K562 (cell line): ENCODE data around the gene SYTL4. TPM values are rescaled to one million over a fixed set of nuclear protein-coding genes. Genes with fewer than 3 reads are reported as not detected.
"Not testable (repeated sequence)": the region's sequence is repeated elsewhere in the genome, so short reads cannot be mapped to it uniquely, and the experiment has no call there.

Experiments used
- ATAC-seq: fragments of 200-7000 bp; cut with Tn5 transposase; 3 replicates; pipeline ENCODE4 v1.9.1; 2020; ENCODE audit warnings: moderate library complexity
- BruUV-seq: library from RNA; stranded (reverse); fragments of 400-500 nt; replicated peaks from 2 replicates; lab custom pipeline; 2021; lab: Mats Ljungman, UMichigan
- CTCF ChIA-PET: fragments of 300-600 bp; formaldehyde crosslinking; extraction: SDS; loops from one replicate; lab custom pipeline; 2021; ENCODE audit warnings: low intra/inter-chr PET ratio; lab: Yijun Ruan, JAX
- POLR2A ChIA-PET: fragments of 300-600, 350-650 bp; sonication (Branson Sonifier 250); formaldehyde crosslinking; extraction: SDS; loops from one replicate; lab custom pipeline; 2021; ENCODE audit warnings: antibody characterized with exemption, inconsistent platforms; lab: Yijun Ruan, JAX
- DNase-seq, 4 experiments: peaks; one replicate each; pipeline versions ENCODE4 v3.0.0 to v3.0.0-alpha.2; 2011 to 2018; ENCODE audit warnings: low spot score in 3 of 4, mixed read lengths in 3 of 4; ENCODE audit errors: extremely low read depth in 1 of 4
- FAIRE-seq: peaks from 2 replicates; lab custom pipeline; 2011; peaks lifted over from hg19 to GRCh38; lab: Jason Lieb, UNC
- H2AFZ ChIP-seq: 2 replicates; pipeline ENCODE4 v1.6.0; 2011; ENCODE audit warnings: low read depth, low read length, control low read depth, inconsistent platforms
- H3K27ac ChIP-seq: fragments of 200-600 bp; 3 replicates; pipeline ENCODE4 v1.8.0; 2011; ENCODE audit warnings: low read depth, mild to moderate bottlenecking, control low read depth, inconsistent platforms, low read length, moderate library complexity, mixed read lengths; ENCODE audit errors: extremely low read depth
- H3K27me3 ChIP-seq, 2 experiments: fragments of 300-600 bp in 1 of 2; 2 replicates in 1 of 2; 3 replicates in 1 of 2; pipeline versions ENCODE4 v1.6.0 to v1.8.0; 2011; ENCODE audit warnings: inconsistent platforms in 2 of 2, low read length in 2 of 2, mild to moderate bottlenecking in 1 of 2, mixed read lengths in 1 of 2, moderate library complexity in 1 of 2; ENCODE audit not compliant: control insufficient read depth in 2 of 2, insufficient read depth in 2 of 2
- H3K36me3 ChIP-seq: fragments of 300-600 bp; 3 replicates; pipeline ENCODE4 v1.8.0; 2011; ENCODE audit warnings: mild to moderate bottlenecking, low read length, inconsistent platforms; ENCODE audit not compliant: control insufficient read depth, insufficient read depth
- H3K4me1 ChIP-seq, 2 experiments: fragments of 200-600 bp in 1 of 2; replicated peaks in 1 of 2; 2 replicates in 1 of 2; 3 replicates in 1 of 2; pipeline versions ENCODE4 v1.5.1 to v1.8.0; 2011; ENCODE audit warnings: inconsistent platforms in 2 of 2, low read length in 2 of 2, mild to moderate bottlenecking in 1 of 2, mixed read lengths in 1 of 2, moderate library complexity in 1 of 2; ENCODE audit not compliant: control insufficient read depth in 2 of 2, insufficient read depth in 2 of 2
- H3K4me2 ChIP-seq: 2 replicates; pipeline ENCODE4 v1.6.1; 2011; ENCODE audit warnings: low read length, control low read depth, inconsistent platforms, mixed read lengths; ENCODE audit not compliant: insufficient read depth
- H3K4me3 ChIP-seq: fragments of 200-600 bp; sonication (generic), shearing (Covaris generic); 2 replicates; pipeline ENCODE4 v1.5.1; 2016; ENCODE audit warnings: control low read depth, inconsistent platforms
- H3K79me2 ChIP-seq: fragments of 200-600 bp; 3 replicates; pipeline ENCODE4 v1.8.0; 2011; ENCODE audit warnings: low read length, inconsistent platforms; ENCODE audit not compliant: control insufficient read depth, insufficient read depth
- H3K9ac ChIP-seq, 2 experiments: 2 replicates each; pipeline versions ENCODE4 v1.6.0 to v1.6.1; 2011; ENCODE audit warnings: low read depth in 2 of 2, low read length in 2 of 2, control low read depth in 1 of 2, inconsistent platforms in 1 of 2, mild to moderate bottlenecking in 1 of 2, mixed read lengths in 1 of 2; ENCODE audit not compliant: insufficient read depth in 1 of 2
- H3K9me1 ChIP-seq: one replicate; pipeline ENCODE4 v1.6.0; 2011; ENCODE audit warnings: inconsistent platforms, mild to moderate bottlenecking, low read length, moderate library complexity; ENCODE audit not compliant: control insufficient read depth, insufficient read depth
- H3K9me3 ChIP-seq: replicated peaks from 2 replicates; pipeline ENCODE4 v1.5.1; 2011; ENCODE audit warnings: low read depth, low read length, inconsistent platforms; ENCODE audit not compliant: control insufficient read depth, insufficient read depth
- H4K20me1 ChIP-seq: replicated peaks from 2 replicates; pipeline ENCODE4 v1.6.1; 2011; ENCODE audit warnings: low read length, inconsistent platforms, mixed read lengths; ENCODE audit not compliant: control insufficient read depth, insufficient read depth
- ARID2 ChIP-seq: fragments of 450-650 bp; IDR thresholded peaks from 2 replicates; pipeline ENCODE4 v1.6.1; 2017; ENCODE audit warnings: antibody characterized with exemption, mild to moderate bottlenecking
- ATF7 ChIP-seq: fragments of 450-650 bp; IDR thresholded peaks from 2 replicates; pipeline ENCODE4 v1.7.1; 2014; ENCODE audit warnings: mild to moderate bottlenecking, moderate library complexity
- PATZ1 ChIP-seq: fragments of 250-450 bp; sonication (Bioruptor Pico); IDR thresholded peaks from 2 replicates; pipeline ENCODE4 v1.5.0; 2020; ENCODE audit warnings: mild to moderate bottlenecking, borderline replicate concordance
- RAD21 ChIP-seq, 2 experiments: fragments of 250-450 bp in 1 of 2; fragments of 450-650 bp in 1 of 2; sonication (Bioruptor Pico) in 1 of 2; formaldehyde crosslinking in 1 of 2; IDR thresholded peaks in 1 of 2; conservative IDR thresholded peaks in 1 of 2; 2 replicates each; pipeline versions ENCODE4 v1.4.0 to v1.8.0; 2020 to 2022; ENCODE audit warnings: mild to moderate bottlenecking in 2 of 2, moderate library complexity in 1 of 2
- SMC3 ChIP-seq: conservative IDR thresholded peaks from 2 replicates; pipeline ENCODE4 v1.6.1; 2011; ENCODE audit warnings: low read depth, low read length, improper control_type of control experiment; ENCODE audit not compliant: insufficient read depth
- YY1 ChIP-seq, 3 experiments: IDR thresholded peaks; 2 replicates each; pipeline ENCODE4 v1.6.1; 2011; ENCODE audit warnings: low read length in 2 of 3, mild to moderate bottlenecking in 2 of 3, moderate library complexity in 2 of 3, borderline replicate concordance in 1 of 3, control low read depth in 1 of 3, low read depth in 1 of 3; ENCODE audit not compliant: insufficient read depth in 3 of 3, insufficient replicate concordance in 2 of 3, control insufficient read depth in 1 of 3, insufficient read length in 1 of 3; ENCODE audit errors: extremely low read depth in 1 of 3
- ZBTB17 ChIP-seq: fragments of 450-650 bp; formaldehyde crosslinking; IDR thresholded peaks from 2 replicates; pipeline ENCODE4 v1.4.0; 2020; ENCODE audit warnings: mild to moderate bottlenecking
- ZNF134 ChIP-seq: fragments of 250-450 bp; sonication (Bioruptor Pico); conservative IDR thresholded peaks from 2 replicates; pipeline ENCODE4 v1.4.0; 2020
- WGBS: fragments of 100-300 bp; shearing (Covaris generic); methylation state at CpG from one replicate; pipeline ENCODE4 v1.1.6; 2016; ENCODE audit warnings: low coverage, mixed read lengths; ENCODE audit not compliant: insufficient coverage; ENCODE audit errors: missing lambda C conversion rate; 5-methylcytosine and 5-hydroxymethylcytosine counted together
- in situ Hi-C: fragments of 300-500 bp; cut with MboI; formaldehyde crosslinking; loops from 4 replicates; pipeline ENCODE4 v1.15.0; 2018; ENCODE audit warnings: inconsistent platforms, mixed read lengths
- intact Hi-C: fragments of 100-400 bp; cut with micrococcal nuclease; formaldehyde crosslinking; loops from 2 replicates; pipeline ENCODE4 v1.14.2; 2022
- polyA plus RNA-seq, 8 experiments: library from polyadenylated mRNA; depleted of rRNA in 4 of 8; stranded (reverse) in 5 of 8; unstranded in 3 of 8; fragments of >200 nt; fragmentation: Nextera tagmentation in 2 of 8; fragmentation: Illumina TruSeq in 1 of 8; extraction: Ambion mirVana in 2 of 8; extraction: Trizol in 1 of 8; gene quantifications; 2 replicates each; pipeline versions ENCODE4 v1.2.1 to v1.2.3, GENCODE V29; 2011 to 2014; ENCODE audit warnings: inconsistent platforms in 1 of 8, missing spikeins in 1 of 8
- total RNA-seq, 7 experiments: library from RNA; depleted of rRNA in 6 of 7; stranded (reverse); fragments of >200 nt in 6 of 7; fragmentation: Illumina TruSeq in 2 of 7; extraction: Trizol in 2 of 7; gene quantifications; 2 replicates each; pipeline versions ENCODE4 v1.2.1 to v1.2.3, GENCODE V29; 2011 to 2021; ENCODE audit warnings: low replicate concordance in 1 of 7

Gene SYTL4
- total and polyA plus RNA-seq, 9 of the 15 experiments (the other 6 are each of a cell fraction or from before 2014, with no cell fraction given) = 0.65 to 9.0 (median 1.5) TPM

- ATAC-seq, BruUV-seq, H3K9me1 ChIP-seq, H4K20me1 ChIP-seq, FAIRE-seq, H3K27ac ChIP-seq, H2AFZ ChIP-seq, H3K4me3 ChIP-seq, H3K4me1 ChIP-seq, H3K79me2 ChIP-seq, H3K4me2 ChIP-seq, POLR2A ChIA-PET, H3K27me3 ChIP-seq, DNase-seq, H3K36me3 ChIP-seq, H3K9me3 ChIP-seq, H3K9ac ChIP-seq: not testable (repeated sequence)
- WGBS = 7% methylated on average over 6 of the region's 6 CpGs
- intact Hi-C loops = loop anchor here (2.0 kb wide), 1 partner anchor 257 kb away; no protein-coding TSS in a partner anchor
- CTCF ChIA-PET = interaction anchor here (0.7 to 2.6 kb wide), 4 partner anchors 84 to 437 kb away, joined by 4 to 54 read pairs (median 9); no protein-coding TSS in a partner anchor
- in situ Hi-C loops = loop anchor here (5.0 kb wide), 1 partner anchor 82 kb away; no protein-coding TSS in a partner anchor
Observed at GRCh38 chrX:100769439-100769838, 37.5 kb upstream of the SYTL4 start.

GRCh38 chrX:100768679-100769338, 36.9 kb upstream of the SYTL4 start:
- no TSS peak for BruUV-seq
- no peak overlapping the region for H3K27ac ChIP-seq
- H4K20me1 ChIP-seq = no peaks in the 10 kb centered on the region
- no peaks in the 10 kb centered on the region for H3K4me1 ChIP-seq
- FAIRE-seq (peak; percentile 82), ATAC-seq (peak; percentile 74), DNase-seq (peak; percentile 71 to 80 (median 77))
- no peaks in the 10 kb centered on the region for H3K79me2 ChIP-seq
- no peaks in the 10 kb centered on the region for H3K9me3 ChIP-seq
- WGBS = 0% methylated on average over 6 of the region's 7 CpGs
- no peaks in the 10 kb centered on the region for H3K36me3 ChIP-seq
- in situ Hi-C loops = loop anchor here (5.0 kb wide), 1 partner anchor 82 kb away; no protein-coding TSS in a partner anchor
- H2AFZ ChIP-seq = no peak overlapping the region
- ChIA-PET POLR2A (no interaction called here), CTCF (interaction anchor here (0.5 to 2.6 kb wide), 5 partner anchors 84 to 474 kb away, joined by 3 to 54 read pairs (median 6); no protein-coding TSS in a partner anchor)
- no peaks in the 10 kb centered on the region for H3K27me3 ChIP-seq
- intact Hi-C loops = loop anchor here (1.0 to 2.0 kb wide), 2 partner anchors 84 to 256 kb away; no protein-coding TSS in a partner anchor
- H3K4me2 ChIP-seq = no peak overlapping the region
- no peak overlapping the region for H3K9ac ChIP-seq
- no peaks in the 10 kb centered on the region for H3K9me1 ChIP-seq
- no peak overlapping the region for H3K4me3 ChIP-seq
- TF ChIP-seq ARID2 = peak; percentile 76; the same call in 1 of the 2 replicates
- TF ChIP-seq ZBTB17 (CRISPR knock-in tag) = no peak
- TF ChIP-seq ZNF134 (CRISPR knock-in tag) = no peak
- TF ChIP-seq RAD21 (CRISPR knock-in tag; conservative IDR thresholded peaks at IDR 0.05 in 1 of 2, IDR thresholded peaks at IDR 0.05 in 1 of 2) = peak; percentile 94 to 98
- TF ChIP-seq PATZ1 (CRISPR knock-in tag) = no peak
- TF ChIP-seq ATF7 = no peak
- peak; percentile 95 for TF ChIP-seq SMC3
- TF ChIP-seq YY1 (IDR thresholded peaks at IDR 0.05; ENCODE audit: borderline replicate concordance in 1 of 3, control insufficient read depth in 1 of 3, extremely low read depth in 1 of 3, insufficient read depth in 3 of 3, insufficient read length in 1 of 3, insufficient replicate concordance in 2 of 3, low read depth in 1 of 3, low read length in 2 of 3) = peak in 1 of 3 experiments; percentile 25
